Limb (tissue), 2 donors: ENCODE results near the gene RPL28.
"Not testable (repeated sequence)": the region's sequence is repeated elsewhere in the genome, so short reads cannot be mapped to it uniquely, and the experiment has no call there.

ENCODE experiments used
- DNase-seq, 2 donors: peaks; one replicate each; pipeline ENCODE4 v3.0.0-alpha.2; 2016; ENCODE audit errors: extremely low spot score in 2 of 2

RPL28 gene

GRCh38 chr19:55391702-55392615 lies 6.2 kb downstream of the RPL28 start:
- no peak for DNase-seq

- DNase-seq = no peak
Observed at GRCh38 chr19:55392820-55393761, 7.4 kb downstream of the RPL28 start.

- no peak for DNase-seq
Observed at GRCh38 chr19:55398200-55398925, 12.6 kb downstream of the RPL28 start.

- DNase-seq = no peak
Observed at GRCh38 chr19:55400281-55401087, 14.8 kb downstream of the RPL28 start.

GRCh38 chr19:55401390-55401789 lies 15.7 kb downstream of the RPL28 start:
- not testable (repeated sequence) for DNase-seq

- no peak for DNase-seq
Observed at GRCh38 chr19:55402509-55402908, 16.8 kb downstream of the RPL28 start.

GRCh38 chr19:55405638-55406037 lies 19.9 kb downstream of the RPL28 start:
- no peak for DNase-seq

- DNase-seq = no peak
Observed at GRCh38 chr19:55406091-55406825, 20.5 kb downstream of the RPL28 start.

- no peak for DNase-seq
Observed at GRCh38 chr19:55406826-55407549, 21.3 kb downstream of the RPL28 start.

GRCh38 chr19:55407550-55407799 lies 21.7 kb downstream of the RPL28 start, which contains the start of gene UBE2S:
Gene UBE2S, minus strand, starts transcription at chr19:55407788. Its CDS starts 199 bp downstream, at chr19:55407589.
- not testable (repeated sequence) for DNase-seq

GRCh38 chr19:55407800-55408532 lies 22.2 kb downstream of the RPL28 start:
- peak; percentile 98 to 99 for DNase-seq

GRCh38 chr19:55408533-55408872 lies 22.8 kb downstream of the RPL28 start:
- DNase-seq = no peak

GRCh38 chr19:55409179-55409578 lies 23.4 kb downstream of the RPL28 start:
- not testable (repeated sequence) for DNase-seq

GRCh38 chr19:55410168-55410567 lies 24.4 kb downstream of the RPL28 start:
- DNase-seq = no peak

GRCh38 chr19:55418185-55418584 lies 32.5 kb downstream of the RPL28 start:
- DNase-seq = peak; percentile 68 to 69

- no peak for DNase-seq
Observed at GRCh38 chr19:55419103-55419502, 33.4 kb downstream of the RPL28 start.

- DNase-seq = no peak
Observed at GRCh38 chr19:55419624-55420236, 34.0 kb downstream of the RPL28 start.

- DNase-seq = not testable (repeated sequence)
Observed at GRCh38 chr19:55421281-55421680, 35.5 kb downstream of the RPL28 start.
